KMS-11 (cell line): Measurements from ENCODE around the gene CHST2.

Experiments
- H2AFZ ChIP-seq: fragments of 200-600 bp; sonication (generic); 2 replicates; pipeline ENCODE4 v1.6.1; 2016; ENCODE audit warnings: antibody characterized with exemption, mixed run types, low read depth
- H3K27ac ChIP-seq: fragments of 200-600 bp; sonication (generic); 2 replicates; pipeline ENCODE4 v1.6.1; 2016; ENCODE audit warnings: mild to moderate bottlenecking, mixed run types
- H3K27me3 ChIP-seq: fragments of 200-600 bp; sonication (generic); 2 replicates; pipeline ENCODE4 v1.6.1; 2017; ENCODE audit warnings: mild to moderate bottlenecking, low read depth, mixed run types, moderate library complexity; ENCODE audit not compliant: insufficient read depth
- H3K36me3 ChIP-seq: fragments of 200-600 bp; sonication (generic); 2 replicates; pipeline ENCODE4 v1.6.1; 2017; ENCODE audit warnings: mild to moderate bottlenecking, mixed run types; ENCODE audit not compliant: insufficient read depth
- H3K4me1 ChIP-seq: fragments of 200-600 bp; sonication (generic); 2 replicates; pipeline ENCODE4 v1.6.1; 2016; ENCODE audit warnings: mild to moderate bottlenecking, low read depth, mixed run types; ENCODE audit not compliant: poor library complexity, severe bottlenecking
- H3K4me2 ChIP-seq: fragments of 200-600 bp; sonication (generic); 2 replicates; pipeline ENCODE4 v1.7.0; 2016; ENCODE audit warnings: mild to moderate bottlenecking, mixed run types
- H3K4me3 ChIP-seq: fragments of 200-600 bp; sonication (generic); IDR thresholded peaks from 2 replicates; pipeline ENCODE4 v1.6.1; 2017; ENCODE audit warnings: low read depth, low read length, mixed read lengths; ENCODE audit not compliant: insufficient read depth
- H3K79me2 ChIP-seq: fragments of 200-600 bp; sonication (generic); 2 replicates; pipeline ENCODE4 v1.6.1; 2016; ENCODE audit warnings: low read depth, mixed run types; ENCODE audit not compliant: insufficient read depth
- H3K9ac ChIP-seq: fragments of 200-600 bp; sonication (generic); 2 replicates; pipeline ENCODE4 v1.6.1; 2016; ENCODE audit warnings: mild to moderate bottlenecking, mixed run types
- H4K20me1 ChIP-seq: fragments of 200-600 bp; sonication (generic); 2 replicates; pipeline ENCODE4 v1.6.1; 2016; ENCODE audit warnings: mild to moderate bottlenecking, mixed run types; ENCODE audit not compliant: insufficient read depth
- TF ChIP-seq, protein P1 (sequence below): fragments of 200-600 bp; sonication (generic); conservative IDR thresholded peaks from 2 replicates; pipeline ENCODE4 v1.6.1; 2017; ENCODE audit warnings: low read depth, mild to moderate bottlenecking, antibody characterized with exemption, low read length, moderate library complexity, mixed read lengths

Gene CHST2

DNA sequence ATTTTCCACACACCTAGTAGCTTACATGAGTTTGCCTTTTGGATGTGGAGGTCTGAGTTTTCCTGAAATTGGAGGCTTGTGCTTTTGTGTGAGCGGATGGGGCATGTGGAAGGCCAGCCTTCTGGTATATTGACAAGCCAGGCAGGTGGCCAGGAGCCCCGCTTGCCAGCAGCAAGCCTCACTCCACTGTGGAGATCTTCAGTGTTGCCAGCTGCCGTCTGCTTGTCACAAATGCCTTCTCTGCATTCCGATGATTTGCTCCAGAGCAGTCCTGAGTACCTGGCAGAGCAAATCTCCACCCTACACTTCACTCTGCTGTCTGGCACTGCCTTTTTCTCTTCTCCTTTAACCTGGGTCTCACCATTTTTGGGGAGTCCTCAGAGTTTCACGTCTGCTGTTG, 29.1 kb upstream of the CHST2 start:
- Histone ChIP-seq H4K20me1 (no peaks in the 10 kb centered on the region), H2AFZ (no peak overlapping the region), H3K4me1 (peaks cover 13% of the 10 kb centered on the region), H3K27ac (no peak overlapping the region), H3K36me3 (no peaks in the 10 kb centered on the region), H3K4me2 (no peak overlapping the region), H3K79me2 (no peaks in the 10 kb centered on the region), H3K27me3 (no peaks in the 10 kb centered on the region), H3K9ac (no peak overlapping the region), H3K4me3 (no peak overlapping the region)
- TF ChIP-seq, protein P1, sequence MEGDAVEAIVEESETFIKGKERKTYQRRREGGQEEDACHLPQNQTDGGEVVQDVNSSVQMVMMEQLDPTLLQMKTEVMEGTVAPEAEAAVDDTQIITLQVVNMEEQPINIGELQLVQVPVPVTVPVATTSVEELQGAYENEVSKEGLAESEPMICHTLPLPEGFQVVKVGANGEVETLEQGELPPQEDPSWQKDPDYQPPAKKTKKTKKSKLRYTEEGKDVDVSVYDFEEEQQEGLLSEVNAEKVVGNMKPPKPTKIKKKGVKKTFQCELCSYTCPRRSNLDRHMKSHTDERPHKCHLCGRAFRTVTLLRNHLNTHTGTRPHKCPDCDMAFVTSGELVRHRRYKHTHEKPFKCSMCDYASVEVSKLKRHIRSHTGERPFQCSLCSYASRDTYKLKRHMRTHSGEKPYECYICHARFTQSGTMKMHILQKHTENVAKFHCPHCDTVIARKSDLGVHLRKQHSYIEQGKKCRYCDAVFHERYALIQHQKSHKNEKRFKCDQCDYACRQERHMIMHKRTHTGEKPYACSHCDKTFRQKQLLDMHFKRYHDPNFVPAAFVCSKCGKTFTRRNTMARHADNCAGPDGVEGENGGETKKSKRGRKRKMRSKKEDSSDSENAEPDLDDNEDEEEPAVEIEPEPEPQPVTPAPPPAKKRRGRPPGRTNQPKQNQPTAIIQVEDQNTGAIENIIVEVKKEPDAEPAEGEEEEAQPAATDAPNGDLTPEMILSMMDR = no peak

DNA sequence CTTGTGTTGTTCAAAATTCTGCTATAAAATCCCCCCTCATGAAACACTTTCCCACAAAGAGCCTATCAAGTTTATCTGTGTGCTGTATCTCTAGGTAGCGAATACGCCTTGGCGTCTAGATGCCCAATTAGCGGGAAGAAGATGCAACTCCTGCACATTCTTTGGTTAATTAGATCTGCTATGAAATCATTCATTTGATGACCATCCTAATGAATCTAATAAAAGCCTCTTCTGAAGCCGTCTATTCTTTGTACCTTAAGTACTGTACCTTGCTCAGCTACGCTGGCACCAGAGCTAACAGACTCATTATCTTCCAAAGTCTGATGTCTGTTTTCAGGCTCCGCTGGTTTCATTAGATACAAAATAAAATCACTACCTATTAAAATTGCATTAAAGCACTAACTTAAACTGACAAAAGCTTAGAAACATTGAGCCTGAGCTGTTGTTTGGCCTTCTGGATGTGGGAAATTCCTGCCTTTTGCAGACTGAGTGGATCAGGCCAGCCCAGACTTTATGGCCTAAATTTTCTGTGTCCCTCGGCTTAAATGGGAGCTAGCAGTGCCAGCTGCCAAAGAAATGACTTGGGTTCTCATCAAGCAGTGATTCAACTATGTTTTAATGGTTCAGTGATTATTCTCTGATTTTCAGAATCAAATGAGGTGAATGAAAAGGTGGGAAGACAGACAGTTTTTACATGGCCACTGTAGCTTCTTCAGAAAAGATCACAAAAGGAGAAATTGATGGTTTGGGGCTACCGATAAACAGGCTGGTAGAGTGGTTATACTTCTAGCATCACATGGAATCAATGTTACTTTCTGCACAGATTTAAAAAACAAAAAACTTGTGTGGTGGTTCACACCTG, 28.4 kb upstream of the CHST2 start:
- TF ChIP-seq, protein P1 = no peak
- Histone ChIP-seq H3K4me1 (peaks cover 13% of the 10 kb centered on the region), H3K4me3 (no peak overlapping the region), H3K27me3 (no peaks in the 10 kb centered on the region), H4K20me1 (no peaks in the 10 kb centered on the region), H3K79me2 (no peaks in the 10 kb centered on the region), H3K27ac (no peak overlapping the region), H3K36me3 (no peaks in the 10 kb centered on the region), H3K4me2 (no peak overlapping the region), H3K9ac (no peak overlapping the region), H2AFZ (no peak overlapping the region)

DNA sequence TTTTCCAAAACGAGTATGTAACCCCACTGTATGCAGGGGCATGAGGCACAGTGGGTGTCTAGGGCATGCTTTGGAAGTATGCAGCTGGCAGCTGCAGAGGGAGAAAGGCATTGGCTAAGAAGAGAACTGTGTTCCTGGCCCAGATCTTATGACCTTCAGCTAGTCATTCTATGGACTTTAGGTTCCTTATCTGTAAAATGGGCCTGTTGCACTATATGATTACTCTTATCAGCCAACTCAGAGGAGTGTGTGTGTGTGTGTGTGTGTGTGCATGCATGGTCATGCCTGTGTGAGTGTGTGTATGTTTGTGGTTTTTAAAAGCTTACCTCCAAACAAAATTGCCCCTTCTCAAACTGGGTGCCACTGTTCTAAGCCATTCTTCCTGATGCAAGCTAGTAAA, 27.4 kb upstream of the CHST2 start:
- Histone ChIP-seq H3K9ac (no peak overlapping the region), H3K27ac (no peak overlapping the region), H3K4me2 (no peak overlapping the region), H3K4me1 (peaks cover 13% of the 10 kb centered on the region), H3K79me2 (no peaks in the 10 kb centered on the region), H3K4me3 (no peak overlapping the region), H3K36me3 (no peaks in the 10 kb centered on the region), H4K20me1 (no peaks in the 10 kb centered on the region), H2AFZ (no peak overlapping the region), H3K27me3 (no peaks in the 10 kb centered on the region)
- TF ChIP-seq, protein P1 = no peak

DNA sequence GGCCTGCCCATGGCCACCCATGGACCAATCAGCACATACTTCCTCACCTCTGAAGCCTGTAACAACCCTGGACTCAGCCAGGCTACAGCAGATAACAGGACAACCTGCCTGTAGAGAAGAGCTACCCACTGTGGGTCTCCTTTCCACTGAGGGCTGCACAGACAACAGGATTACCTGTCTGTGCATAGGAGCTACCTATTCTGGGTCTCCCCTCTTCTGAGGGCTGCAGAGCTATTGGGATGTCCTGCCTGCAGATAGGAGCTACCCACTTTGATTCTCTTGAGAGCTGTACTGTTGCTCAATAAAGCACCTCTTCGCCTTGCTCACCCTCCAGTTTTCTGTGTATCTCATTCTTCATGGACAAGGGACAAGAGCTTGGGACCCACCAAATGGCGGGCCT, 23.8 kb upstream of the CHST2 start:
- no peaks in the 10 kb centered on the region for H3K27me3 ChIP-seq
- no peak overlapping the region for H2AFZ ChIP-seq
- no peaks in the 10 kb centered on the region for H3K36me3 ChIP-seq
- H3K4me3 ChIP-seq = no peak overlapping the region
- H4K20me1 ChIP-seq = no peaks in the 10 kb centered on the region
- no peak overlapping the region for H3K4me2 ChIP-seq
- H3K79me2 ChIP-seq = no peaks in the 10 kb centered on the region
- TF ChIP-seq, protein P1 = no peak
- no peak overlapping the region for H3K27ac ChIP-seq
- H3K4me1 ChIP-seq = no peaks in the 10 kb centered on the region
- no peak overlapping the region for H3K9ac ChIP-seq
